GM19372 (cell line): ENCODE results near the gene SLC34A1.
A peak's percentile ranks its signal among the peaks of the same experiment; 100 is the strongest.

Experiments used
- ATAC-seq: cut with Tn5 transposase; IDR thresholded peaks from one replicate; pipeline ENCODE4 v1.9.1; 2021; ENCODE audit warnings: mild to moderate bottlenecking, low read depth, moderate library complexity; ENCODE audit not compliant: unreplicated experiment

The SLC34A1 gene

DNA sequence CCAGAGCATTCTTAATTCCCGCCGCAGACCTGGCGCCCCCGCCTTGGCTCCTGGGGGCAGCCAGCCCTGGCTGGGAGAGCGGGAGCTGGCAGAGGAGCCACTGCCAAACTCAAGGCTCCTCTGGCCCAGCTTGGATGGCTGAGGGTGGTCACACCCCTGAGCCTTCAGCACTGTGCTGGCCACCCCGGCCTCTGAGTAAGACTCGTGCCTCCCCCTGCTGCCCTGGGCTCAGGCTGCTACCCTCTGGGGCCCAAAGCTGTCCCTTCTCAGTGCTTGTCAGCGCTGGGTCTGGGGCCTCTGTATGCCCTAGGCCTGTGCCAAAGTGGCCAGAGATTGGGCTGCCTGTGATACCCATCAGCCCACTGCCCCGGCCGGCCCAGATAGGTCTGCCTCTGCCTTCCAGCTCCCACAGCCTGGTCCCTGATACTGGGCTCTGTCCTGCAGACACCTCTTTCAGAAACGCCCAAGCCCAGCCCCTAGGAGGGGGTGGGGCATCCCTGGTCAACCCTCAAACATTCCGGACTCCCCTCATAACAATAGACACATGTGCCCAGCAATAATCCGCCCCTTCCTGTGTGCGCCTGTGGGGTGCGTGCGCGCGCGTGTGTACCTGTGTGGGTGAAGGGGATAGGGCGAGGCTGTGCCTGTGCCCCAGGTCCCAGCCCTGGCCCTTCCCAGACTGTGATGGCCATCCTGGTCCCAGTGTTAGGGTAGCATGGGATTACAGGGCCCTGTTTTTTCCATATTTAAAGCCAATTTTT, 58.0 kb downstream of the SLC34A1 start:
- ATAC-seq = no peak

DNA sequence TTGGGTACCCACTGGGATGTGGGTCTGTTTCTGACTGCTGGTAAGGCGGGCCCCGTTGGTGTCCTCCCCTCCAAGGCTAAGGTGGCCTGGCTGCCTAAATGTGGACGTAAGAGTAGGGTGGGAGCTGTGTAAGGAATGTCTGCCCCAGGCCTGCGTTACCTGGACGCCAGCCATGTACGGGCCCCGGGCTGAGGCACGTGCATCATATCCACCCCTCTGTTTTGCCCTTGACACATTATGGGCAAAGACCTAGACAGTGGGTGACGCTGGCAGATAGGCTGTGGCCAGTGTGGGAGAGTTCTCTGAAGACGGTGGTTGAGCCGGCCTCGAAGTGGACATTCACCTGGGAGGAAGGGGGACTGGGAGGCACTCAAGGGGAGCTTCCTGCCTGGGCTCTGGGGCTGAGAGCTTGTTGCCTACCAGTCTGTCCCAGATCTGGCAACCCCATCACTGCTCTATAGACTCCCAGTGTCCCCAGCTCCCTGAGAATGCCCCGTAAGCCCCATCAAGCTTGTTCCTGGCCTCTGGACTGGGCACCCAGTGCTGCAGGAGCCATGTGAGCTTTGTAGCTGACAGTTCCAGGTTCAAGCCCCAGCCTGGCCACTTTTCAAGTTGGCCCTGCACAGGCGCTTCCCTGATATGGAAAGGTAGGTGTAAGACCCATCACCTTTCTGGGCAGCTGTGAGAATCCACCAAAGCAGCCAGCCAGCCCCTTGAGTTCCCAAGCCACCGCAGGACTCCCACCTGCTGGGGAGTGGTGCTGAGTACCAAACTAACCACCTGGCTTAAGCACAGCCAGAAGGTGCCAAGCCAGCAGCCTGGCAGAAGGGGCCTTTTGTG, 59.1 kb downstream of the SLC34A1 start:
- ATAC-seq = no peak

DNA sequence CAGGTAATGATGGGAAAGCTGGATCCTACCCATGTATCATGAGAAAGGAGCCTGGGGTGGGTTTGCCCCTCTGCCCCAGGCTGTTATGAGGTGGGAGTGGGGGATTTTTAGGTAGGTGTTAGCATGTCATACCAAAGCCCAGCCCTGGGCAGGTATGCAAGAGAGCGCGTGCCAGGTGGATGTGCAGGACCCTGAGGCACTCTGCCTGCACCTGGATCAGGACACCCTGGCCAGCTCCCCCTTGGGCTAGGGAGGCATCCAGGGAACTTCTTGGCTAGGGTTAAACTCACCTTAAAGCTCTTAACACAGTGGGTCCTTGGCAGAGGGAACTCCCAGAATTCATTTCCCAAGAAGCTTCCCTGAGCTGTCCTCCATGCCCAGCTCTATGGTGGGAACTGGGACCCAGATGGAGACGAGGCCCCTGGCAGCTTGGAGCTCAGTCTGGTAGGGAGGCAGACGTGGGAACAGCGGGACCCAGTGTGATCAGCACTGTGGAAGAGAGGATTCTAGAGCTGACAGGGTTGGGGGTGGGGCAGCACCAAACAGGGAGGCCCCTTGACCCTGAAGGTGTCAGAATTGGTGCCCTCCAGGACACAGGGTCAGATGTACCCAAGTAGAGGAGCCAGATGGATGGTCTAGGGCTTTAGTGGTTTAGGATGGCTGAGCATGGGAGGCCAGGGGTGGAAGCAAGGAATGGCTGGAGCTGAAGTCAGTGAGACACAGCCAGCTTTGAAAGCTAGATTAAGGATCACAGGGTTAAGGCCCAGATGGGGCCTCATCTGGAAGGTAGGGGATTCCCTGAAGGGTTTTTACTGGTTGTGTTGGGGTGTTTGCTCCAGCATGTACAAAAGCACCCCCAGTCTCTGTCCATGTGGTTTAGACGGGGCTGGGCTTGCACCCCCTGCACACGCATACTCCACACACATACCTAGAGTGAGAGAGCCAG, 60.1 kb downstream of the SLC34A1 start:
- ATAC-seq = no peak

DNA sequence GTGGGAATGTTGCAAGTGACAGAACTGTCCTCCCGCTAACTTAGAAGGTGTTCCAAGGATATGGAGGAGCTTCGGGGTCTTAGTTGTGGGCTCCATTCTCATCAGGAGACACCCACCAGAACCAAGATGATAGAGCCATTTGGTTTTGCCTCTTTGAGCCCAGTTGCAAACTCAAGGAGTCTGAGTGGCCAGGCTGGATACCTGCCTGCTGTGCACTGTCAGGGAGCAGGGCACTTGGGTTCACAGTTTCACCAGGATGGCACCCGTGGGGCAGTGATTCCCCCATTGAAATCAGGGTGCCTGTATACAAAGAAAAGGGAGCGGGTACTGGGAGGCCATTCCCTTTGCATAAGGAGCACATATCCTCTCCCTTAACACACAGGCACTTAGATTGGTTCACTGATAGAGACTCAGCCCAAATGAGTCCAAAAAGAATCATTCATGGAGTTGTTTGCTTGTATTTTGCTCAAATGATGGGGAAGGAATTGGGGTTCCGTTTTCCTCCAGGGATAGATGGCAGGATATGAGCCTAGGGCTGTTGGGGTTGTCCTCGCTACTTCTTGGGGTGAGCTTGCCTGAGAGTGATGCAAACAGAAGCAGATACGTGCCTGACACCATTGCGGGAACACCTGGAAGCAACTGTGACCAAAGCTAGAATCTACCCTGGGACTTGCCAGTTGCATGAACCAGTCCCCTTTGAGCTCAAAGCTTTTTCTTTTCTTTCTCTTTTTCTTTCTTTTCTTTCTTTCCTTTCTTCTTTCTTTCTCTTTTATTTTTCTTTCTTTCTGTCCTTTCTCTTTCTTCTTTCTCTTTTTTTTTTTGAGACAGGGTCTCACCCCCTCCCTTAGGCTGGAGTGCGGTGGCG, 61.0 kb downstream of the SLC34A1 start:
- ATAC-seq = no peak

DNA sequence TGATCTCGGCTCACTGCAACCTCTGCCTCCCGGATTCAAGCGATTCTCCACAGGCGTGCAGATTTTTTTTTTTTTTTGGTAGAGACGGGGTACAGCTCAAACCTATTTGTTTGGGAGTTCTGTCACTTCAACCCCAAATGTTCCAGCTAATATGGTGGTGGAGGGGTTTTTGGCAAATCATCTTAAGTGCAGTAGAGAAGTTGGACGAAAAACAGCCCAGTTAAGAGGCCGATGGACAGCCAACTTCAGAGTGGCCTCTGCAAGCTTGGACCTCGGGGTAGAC, 61.6 kb downstream of the SLC34A1 start:
- ATAC-seq = no peak

DNA sequence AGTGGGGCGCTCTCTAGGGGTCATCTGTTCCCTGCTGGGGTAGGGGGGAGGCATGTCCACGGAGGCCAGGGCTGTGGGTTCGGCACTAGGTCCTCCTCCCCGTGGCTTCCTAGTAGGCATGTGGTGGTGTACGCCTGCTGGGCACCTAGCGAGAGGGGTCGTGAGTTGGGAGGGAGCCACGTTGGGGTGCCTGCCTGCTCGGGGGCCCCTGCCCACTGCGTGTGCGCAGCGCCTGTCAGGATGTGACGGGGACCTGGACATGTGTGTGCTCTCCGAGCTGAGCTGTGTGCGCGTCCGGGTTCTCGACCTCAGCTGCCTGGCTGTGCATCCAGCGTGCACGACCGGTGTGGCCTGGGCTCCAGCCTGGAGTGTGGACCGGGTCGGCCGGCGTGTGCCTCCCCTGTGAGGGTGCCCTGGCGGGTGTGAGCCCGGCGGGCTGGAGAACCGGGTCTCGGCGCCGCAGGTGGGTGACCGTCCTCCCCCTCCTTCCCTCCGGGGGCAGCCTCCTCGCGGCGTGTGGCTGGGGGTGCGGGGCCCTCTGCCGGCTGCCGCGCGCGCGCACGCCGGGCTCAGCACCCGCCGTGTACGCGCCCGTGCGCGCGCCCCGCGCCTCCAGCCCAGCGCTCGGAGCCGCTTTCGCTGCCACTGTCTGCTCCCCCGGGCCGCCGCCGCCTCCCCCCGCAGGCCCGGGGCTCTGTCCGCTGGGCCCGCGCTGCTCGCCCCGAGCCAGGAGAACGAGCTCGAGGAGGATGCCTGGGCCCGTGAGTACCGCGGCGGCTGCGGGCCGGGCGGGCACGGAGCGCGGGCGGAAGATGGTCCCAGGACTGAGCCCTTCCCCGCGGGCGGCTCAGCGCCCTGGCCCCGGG, 62.2 kb downstream of the SLC34A1 start, which contains the start of gene PRR7:
Gene PRR7, plus strand, starts transcription at position 615 of the 866 bp plus-strand sequence. CDS start 8,254 bp downstream, outside the sequence.
- peak; percentile 54 for ATAC-seq

DNA sequence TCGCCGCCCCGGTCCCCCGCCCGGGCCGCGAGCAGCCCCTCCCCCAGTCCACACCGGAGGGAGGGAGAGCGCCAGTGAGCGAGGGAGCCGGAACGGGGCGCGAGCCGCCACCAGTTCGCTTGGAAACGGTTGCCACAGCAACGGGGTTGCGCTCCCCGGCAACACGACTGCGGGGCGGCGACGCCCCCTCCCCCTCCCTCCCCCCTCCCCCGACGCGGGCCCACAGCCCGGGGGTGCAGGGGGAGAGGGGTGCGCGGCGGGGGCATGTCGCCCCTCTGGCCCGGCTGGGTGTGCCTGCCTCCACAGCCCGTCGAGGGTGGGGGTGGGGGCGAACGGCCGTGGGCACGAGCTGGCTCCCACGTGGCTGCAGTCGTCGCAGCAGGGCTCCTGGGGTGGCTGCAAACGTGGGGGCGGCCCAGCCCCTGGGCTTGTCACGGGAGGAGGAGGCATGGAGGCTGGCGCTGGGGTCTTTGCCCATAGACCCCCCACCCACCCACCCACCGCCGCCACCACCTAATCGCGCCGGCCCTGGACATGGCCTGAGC, 62.9 kb downstream of the SLC34A1 start:
- peak; percentile 42 for ATAC-seq

DNA sequence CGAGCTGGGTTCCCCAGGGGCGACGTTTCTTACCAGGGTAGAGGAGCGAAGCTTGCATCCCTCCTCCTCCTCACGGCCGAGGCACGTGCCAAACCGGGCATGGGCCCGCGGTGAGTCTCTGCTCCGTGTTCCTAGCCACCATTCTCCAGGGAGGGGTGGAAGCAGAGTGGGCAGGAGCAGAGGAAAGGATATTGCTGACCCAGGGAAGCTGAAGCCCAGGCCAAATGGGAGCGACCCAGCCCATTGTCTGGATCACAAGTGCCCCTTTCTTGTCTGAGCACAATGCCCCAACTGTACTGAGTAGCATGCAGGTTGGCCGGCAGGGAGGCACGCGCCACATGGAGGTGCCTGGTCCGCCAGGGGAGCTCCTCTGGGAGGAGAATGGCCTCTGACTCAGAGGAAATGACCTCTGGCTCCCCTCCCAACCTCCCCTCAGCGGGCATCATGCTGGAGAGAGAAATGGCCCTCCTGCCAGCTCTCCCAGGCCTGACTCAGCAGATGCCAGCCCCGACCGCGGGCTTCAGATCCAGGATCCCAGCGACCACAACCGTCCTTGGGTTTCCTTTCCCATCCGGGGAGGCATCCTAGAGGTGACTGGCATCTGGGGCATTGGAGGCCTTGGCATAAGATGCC, 63.5 kb downstream of the SLC34A1 start:
- ATAC-seq = no peak
